ENCODE data around the gene VPS45.

GRCh38 chr1:150053926-150054325 lies 13.7 kb upstream of the VPS45 start:
- no peak for TF ChIP-seq TEAD3 (CRISPR knock-in tag; optimal IDR thresholded peaks at IDR 0.05; ENCODE audit: borderline replicate concordance)
- TF ChIP-seq CTCF (CRISPR knock-in tag; IDR thresholded peaks at IDR 0.05): no peak
- TF ChIP-seq, protein P1, sequence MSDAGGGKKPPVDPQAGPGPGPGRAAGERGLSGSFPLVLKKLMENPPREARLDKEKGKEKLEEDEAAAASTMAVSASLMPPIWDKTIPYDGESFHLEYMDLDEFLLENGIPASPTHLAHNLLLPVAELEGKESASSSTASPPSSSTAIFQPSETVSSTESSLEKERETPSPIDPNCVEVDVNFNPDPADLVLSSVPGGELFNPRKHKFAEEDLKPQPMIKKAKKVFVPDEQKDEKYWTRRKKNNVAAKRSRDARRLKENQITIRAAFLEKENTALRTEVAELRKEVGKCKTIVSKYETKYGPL (CRISPR knock-in tag; IDR thresholded peaks at IDR 0.05): no peak

Measured in HepG2 (cell line).